Chondrocyte (in vitro differentiated cells): ENCODE data around the gene HOXC10. TPM values are rescaled to one million over a fixed set of nuclear protein-coding genes. Genes with fewer than 3 reads are reported as not detected.
A peak's percentile ranks its signal among the peaks of the same experiment; 100 is the strongest.

Experiments used
- DNase-seq: peaks from one replicate; pipeline ENCODE4 v3.0.0; 2021; ENCODE audit warnings: mixed read lengths, low spot score
- H3K27ac Mint-ChIP-seq: one replicate; pipeline ENCODE4 v1.8.0; 2021; ENCODE audit warnings: mild to moderate bottlenecking, moderate library complexity, mixed read lengths; ENCODE audit not compliant: unreplicated experiment
- H3K27me3 Mint-ChIP-seq: 2 replicates; pipeline ENCODE4 v1.8.0; 2021; ENCODE audit warnings: low read depth, mixed read lengths
- H3K36me3 Mint-ChIP-seq: 2 replicates; pipeline ENCODE4 v1.8.0; 2021; ENCODE audit warnings: low read depth, mixed read lengths
- H3K4me1 Mint-ChIP-seq: 2 replicates; pipeline ENCODE4 v1.8.0; 2021; ENCODE audit warnings: low read depth, mild to moderate bottlenecking, mixed read lengths
- H3K4me3 Mint-ChIP-seq: one replicate; pipeline ENCODE4 v1.8.0; 2021; ENCODE audit warnings: mild to moderate bottlenecking, moderate library complexity, mixed read lengths; ENCODE audit not compliant: unreplicated experiment
- H3K9me3 Mint-ChIP-seq: 2 replicates; pipeline ENCODE4 v1.8.0; 2021; ENCODE audit warnings: low read depth, mixed read lengths
- microRNA-seq: library from miRNA; unstranded; fragments of <30 nt; microRNA quantifications from one replicate; pipeline ENCODE4 v1.2.0, GENCODE V29; 2020; ENCODE audit warnings: borderline number of aligned reads
- total RNA-seq: library from RNA; stranded (reverse); gene quantifications from 3 replicates; pipeline ENCODE4 v1.2.1, GENCODE V29; 2021
- TF ChIP-seq, protein P1 (sequence below): fragments of 200-600 bp; sonication (generic); IDR thresholded peaks from 2 replicates; pipeline ENCODE4 v1.5.0; 2021; ENCODE audit warnings: antibody characterized with exemption, mild to moderate bottlenecking, moderate library complexity

HOXC10 gene
- total RNA-seq, 1 donor from 2014 or later: not detected

DNA sequence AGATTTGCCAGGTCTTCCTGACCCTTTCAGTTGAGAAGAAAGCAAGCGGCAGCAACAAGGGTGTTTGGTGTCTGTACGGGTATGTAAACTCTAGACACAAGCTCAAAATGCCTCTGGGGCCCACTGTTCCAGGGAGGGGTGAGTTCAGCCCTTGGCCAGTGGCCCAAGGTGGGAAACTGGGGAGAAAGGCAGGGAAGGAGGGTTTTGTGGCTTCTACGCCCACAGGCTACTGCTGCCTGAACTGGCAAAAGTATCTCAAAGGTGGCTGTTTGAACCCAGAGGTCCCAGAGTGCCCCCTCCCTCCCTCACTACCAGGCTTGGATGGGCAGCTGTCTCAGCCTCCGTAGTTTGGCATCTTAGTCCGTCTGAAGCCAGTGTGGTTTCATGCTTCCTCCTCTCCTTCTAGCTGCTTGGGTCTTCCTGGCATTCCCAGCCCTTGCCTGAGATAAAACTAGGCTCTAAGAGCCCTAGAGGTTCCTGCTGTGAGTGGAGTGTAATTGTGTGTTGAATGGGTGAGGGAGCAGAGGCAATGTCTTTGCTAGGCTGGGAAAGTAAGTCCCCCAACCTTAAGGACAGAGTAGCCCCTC lies 53.4 kb downstream of the HOXC10 start:
- TF ChIP-seq, protein P1, sequence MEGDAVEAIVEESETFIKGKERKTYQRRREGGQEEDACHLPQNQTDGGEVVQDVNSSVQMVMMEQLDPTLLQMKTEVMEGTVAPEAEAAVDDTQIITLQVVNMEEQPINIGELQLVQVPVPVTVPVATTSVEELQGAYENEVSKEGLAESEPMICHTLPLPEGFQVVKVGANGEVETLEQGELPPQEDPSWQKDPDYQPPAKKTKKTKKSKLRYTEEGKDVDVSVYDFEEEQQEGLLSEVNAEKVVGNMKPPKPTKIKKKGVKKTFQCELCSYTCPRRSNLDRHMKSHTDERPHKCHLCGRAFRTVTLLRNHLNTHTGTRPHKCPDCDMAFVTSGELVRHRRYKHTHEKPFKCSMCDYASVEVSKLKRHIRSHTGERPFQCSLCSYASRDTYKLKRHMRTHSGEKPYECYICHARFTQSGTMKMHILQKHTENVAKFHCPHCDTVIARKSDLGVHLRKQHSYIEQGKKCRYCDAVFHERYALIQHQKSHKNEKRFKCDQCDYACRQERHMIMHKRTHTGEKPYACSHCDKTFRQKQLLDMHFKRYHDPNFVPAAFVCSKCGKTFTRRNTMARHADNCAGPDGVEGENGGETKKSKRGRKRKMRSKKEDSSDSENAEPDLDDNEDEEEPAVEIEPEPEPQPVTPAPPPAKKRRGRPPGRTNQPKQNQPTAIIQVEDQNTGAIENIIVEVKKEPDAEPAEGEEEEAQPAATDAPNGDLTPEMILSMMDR: no peak
- no peak for DNase-seq
- no peaks in the 10 kb centered on the region for H3K9me3 Mint-ChIP-seq
- peaks cover 82% of the 10 kb centered on the region for H3K27me3 Mint-ChIP-seq
- H3K4me3 Mint-ChIP-seq: no peak overlapping the region
- H3K36me3 Mint-ChIP-seq: no peaks in the 10 kb centered on the region
- H3K27ac Mint-ChIP-seq: no peak overlapping the region
- H3K4me1 Mint-ChIP-seq: peaks cover 6% of the 10 kb centered on the region

DNA sequence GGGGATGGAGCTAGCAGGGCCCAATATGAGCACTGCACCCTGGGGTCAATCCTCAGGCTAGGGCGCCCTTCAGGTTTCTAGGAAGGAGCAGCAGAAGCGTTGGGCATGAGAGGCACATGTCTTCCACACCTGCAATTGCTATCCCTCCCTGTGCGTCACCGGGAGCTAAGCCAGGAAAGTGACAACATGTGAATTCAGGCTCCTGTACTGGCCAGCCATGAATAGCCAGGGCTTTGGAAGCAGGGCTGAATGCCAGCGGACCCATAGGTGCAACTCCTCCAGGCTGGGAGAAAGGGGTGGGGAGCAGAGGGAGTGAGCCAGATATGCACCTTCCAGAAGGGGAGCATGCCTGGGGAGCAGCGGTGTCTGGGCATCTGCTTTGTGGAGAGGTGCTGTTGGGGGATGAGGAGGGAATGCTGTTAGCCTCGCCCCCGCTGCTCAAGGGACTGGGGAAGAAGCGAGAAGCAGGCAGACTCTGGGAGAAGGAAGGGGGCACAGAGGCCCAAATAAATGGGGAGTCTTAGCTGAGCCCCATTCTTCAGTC lies 54.0 kb downstream of the HOXC10 start:
- Mint-ChIP-seq H3K9me3 (no peaks in the 10 kb centered on the region), H3K4me1 (peaks cover 3% of the 10 kb centered on the region), H3K36me3 (no peaks in the 10 kb centered on the region), H3K4me3 (no peak overlapping the region), H3K27ac (no peak overlapping the region), H3K27me3 (peaks cover 84% of the 10 kb centered on the region)
- TF ChIP-seq, protein P1: no peak
- no peak for DNase-seq

DNA sequence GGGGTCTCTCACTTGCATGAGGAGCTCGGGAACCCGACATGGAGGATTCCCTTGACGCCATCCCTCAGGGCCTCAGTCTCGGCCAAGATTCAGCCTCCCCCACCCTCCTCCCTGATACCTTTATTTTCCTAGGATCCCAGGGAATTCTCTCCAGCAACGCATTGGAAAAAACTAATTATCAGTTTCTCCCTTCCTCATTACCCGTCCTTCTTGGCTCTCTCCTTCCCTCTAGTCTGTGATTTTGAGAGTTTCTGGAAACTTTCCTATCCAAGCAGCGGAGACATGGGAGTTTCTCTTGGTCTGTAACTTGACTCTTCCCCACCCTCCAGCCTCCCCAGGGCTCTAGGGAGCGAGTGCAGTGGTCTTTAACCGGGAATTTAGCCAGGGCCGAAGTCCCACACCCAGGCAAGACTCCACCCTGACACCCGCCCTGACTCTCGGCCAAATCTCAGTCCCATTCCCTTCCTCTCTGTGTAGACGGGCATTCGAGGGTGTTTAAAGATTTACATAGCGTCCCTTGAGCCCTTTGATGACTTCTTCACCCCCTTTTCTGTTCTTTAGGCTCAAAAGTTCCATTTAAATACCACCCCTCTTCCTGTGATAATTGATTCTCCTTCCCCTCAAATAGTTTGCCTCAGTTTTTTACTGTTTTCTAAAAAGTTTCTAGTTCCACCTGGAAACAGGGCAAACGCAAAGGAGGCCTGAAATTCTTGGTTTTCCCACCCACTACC lies 54.6 kb downstream of the HOXC10 start:
- TF ChIP-seq, protein P1: no peak
- H3K36me3 Mint-ChIP-seq: no peaks in the 10 kb centered on the region
- no peak overlapping the region for H3K27ac Mint-ChIP-seq
- H3K4me1 Mint-ChIP-seq: no peaks in the 10 kb centered on the region
- no peak overlapping the region for H3K4me3 Mint-ChIP-seq
- DNase-seq: no peak
- no peaks in the 10 kb centered on the region for H3K9me3 Mint-ChIP-seq
- peaks cover 86% of the 10 kb centered on the region for H3K27me3 Mint-ChIP-seq

Small RNAs within 50 kb of the gene (microRNA-seq; reads per million reads assigned to microRNA genes)
- 2.8 reads per million for gene MIR196A2
- gene MIR615: 6.1 reads per million, percentile 7 among the genes with 10 or more reads in this experiment

Other genes starting within 250 kb of the HOXC10 start
- gene CISTR, start 233.2 kb upstream of the HOXC10 start, total RNA-seq: not detected in 3 replicates
- gene HOXC13, start 46.3 kb upstream of the HOXC10 start, total RNA-seq: not detected in 3 replicates
- not detected in 3 replicates for gene HOXC12, start 30.2 kb upstream of the HOXC10 start, total RNA-seq
- not detected in 3 replicates for gene HOXC11, start 12.0 kb upstream of the HOXC10 start, total RNA-seq
- not detected in 3 replicates for gene HOTAIR, start 10.2 kb upstream of the HOXC10 start, total RNA-seq
- not detected in 3 replicates for gene HOXC9, start 15.0 kb downstream of the HOXC10 start, total RNA-seq
- gene HOXC8, start 23.8 kb downstream of the HOXC10 start, total RNA-seq: not detected in 3 replicates
- gene HOXC6, start 43.3 kb downstream of the HOXC10 start, total RNA-seq: not detected in 3 replicates
- not detected in 3 replicates for gene HOXC5, start 47.9 kb downstream of the HOXC10 start, total RNA-seq
- gene HOXC4, start 68.7 kb downstream of the HOXC10 start, total RNA-seq: not detected in 3 replicates
- gene SMUG1, start 203.8 kb downstream of the HOXC10 start, total RNA-seq: 21.1 to 28.7 TPM (median 23.6 TPM) in 3 replicates